DMS153 treated with DMSO at 0.1 percent for 48 hours (cell line): ENCODE measurements around the gene GABRD.

Source experiments
- DNase-seq: peaks from one replicate; lab custom pipeline; 2025; ENCODE audit not compliant: unreplicated experiment; lab: John Stamatoyannopoulos, UW

GABRD gene

DNA sequence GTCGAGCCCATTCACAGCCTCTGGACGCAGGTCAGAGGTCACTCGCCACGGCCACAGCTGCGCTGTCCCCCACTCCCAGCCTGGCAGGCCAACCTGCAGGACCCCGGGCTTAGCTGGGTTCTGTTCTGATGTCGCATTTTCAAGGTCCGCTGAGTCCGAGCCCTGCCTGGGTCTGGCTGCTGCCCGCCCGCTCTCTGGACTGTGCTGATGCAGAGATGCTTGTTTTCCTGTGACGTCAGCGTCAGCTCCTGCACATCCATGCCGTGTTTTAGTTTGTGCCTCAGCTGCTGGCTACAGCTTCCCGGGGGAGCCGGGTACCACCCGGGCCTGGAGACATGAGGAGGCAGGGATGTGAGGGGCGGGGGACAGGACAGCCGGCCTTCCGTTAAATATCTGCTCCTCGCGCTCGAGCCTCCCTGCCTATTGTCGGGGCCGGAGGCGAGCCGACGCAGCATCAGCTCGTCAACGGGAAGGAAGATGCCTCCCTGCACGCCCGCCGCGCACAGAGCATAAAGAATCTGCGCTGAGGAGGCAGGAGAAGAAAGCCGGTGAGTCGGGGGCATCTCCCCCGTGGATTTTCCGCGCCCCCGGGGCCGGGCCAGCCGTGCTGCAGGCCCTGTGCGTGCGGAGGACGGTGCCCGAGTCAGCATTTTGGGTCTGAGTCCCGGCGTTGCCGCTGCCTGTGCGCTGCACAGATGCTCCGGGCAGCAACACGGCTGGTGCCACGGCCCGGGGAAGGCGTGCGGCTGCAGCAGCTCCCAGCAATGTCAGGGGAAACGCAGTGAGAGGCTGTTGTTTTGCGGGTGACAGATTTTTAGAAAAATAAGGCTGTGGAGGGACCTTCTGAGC is 54.5 kb downstream of the GABRD start:
- no peak for DNase-seq

DNA sequence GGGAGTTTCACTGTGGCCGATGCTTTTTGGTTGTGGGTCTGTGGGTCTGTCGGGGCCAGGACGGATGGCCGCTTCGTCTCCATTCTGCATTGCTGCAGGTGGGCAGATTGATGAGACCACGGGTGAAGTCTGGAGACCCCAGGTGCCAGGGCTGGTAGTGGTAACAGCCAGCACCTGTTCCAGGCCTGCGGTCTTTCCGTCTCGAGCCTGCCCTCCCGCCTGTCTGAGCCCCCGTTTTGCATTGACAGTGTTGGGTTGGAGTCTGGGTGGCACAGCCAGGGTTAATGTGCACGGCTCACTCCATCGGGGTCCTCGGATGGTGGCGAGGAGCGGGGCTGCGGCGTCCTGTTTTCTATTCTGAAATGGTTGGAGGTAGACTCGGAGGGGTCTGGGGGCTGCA is 55.3 kb downstream of the GABRD start:
- no peak for DNase-seq

DNA sequence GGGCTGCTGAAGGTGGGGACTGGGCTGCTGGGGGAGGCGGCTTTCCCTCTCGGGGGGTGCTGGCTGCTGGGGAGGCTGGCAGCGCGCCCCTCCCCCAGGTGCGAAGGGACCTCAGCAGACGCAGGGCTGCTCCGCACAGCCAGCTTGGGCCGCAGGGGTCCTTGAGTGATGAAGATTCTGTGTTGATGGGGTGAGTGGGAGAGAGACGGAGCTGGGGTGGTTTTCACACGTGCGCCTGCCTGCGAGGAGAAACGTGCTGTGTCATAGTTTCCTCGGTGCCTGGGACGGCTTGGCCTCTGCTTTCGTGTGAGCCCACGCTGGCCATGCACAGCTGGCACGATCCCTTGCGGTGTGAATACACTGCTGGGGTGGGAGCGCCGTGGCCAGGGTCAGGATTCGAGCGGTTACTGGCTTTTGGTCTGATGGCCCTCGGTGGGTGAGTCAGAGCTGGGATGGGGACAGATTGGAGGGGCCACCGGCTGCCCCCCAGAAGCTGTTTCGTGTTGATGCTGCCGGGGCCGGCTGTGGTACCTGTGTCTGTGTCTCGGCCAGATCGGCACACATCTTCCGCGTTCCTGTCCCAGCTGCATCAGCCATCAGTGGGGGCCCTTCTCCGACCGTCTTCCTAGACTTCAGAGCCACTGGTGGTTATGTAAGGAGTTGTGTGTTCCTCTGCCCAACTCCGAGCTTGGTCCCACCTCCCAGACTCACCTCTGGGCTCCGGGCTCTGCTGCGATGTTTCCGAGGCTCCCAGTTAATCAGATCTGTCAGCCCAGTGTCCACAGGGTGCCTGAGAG is 56.0 kb downstream of the GABRD start:
- no peak for DNase-seq

DNA sequence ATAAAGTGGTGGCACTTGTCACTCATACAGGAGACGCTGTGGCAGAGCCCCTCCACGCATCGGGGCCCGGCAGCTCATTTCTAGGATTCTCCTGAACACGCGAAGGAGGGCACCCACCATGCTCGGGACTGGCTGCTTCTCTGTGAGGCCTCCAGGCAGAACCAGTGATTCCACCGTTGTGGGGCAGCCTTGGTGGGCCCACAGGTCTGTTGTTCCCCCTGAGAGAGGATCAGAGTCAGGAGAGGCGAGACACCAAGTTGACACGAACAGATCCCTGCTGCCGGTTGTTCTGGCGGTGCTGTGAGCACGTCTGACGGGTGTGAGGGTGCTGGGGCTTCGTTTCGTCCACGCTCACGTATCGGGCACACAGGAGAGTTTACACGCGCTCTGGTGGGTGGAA is 57.7 kb downstream of the GABRD start:
- DNase-seq: no peak

GRCh38 chr1:2078170-2078569 is 59.0 kb downstream of the GABRD start:
- no peak for DNase-seq

- DNase-seq: no peak
Measured at GRCh38 chr1:2079396-2080085, 60.4 kb downstream of the GABRD start.

GRCh38 chr1:2080140-2080539 is 61.0 kb downstream of the GABRD start:
- no peak for DNase-seq
